HEK293 (cell line): Measurements from ENCODE around the gene MYRFL.

Experiments
- CTCF ChIA-PET: fragments of 350-600 bp; formaldehyde crosslinking; extraction: SDS; loops from one replicate; lab custom pipeline; 2021; ENCODE audit warnings: antibody characterized with exemption; lab: Yijun Ruan, JAX
- POLR2A ChIA-PET: fragments of 300-600 bp; formaldehyde crosslinking; extraction: SDS; loops from one replicate; lab custom pipeline; 2020; ENCODE audit warnings: antibody characterized with exemption, inconsistent platforms; lab: Yijun Ruan, JAX
- H3K27ac ChIP-seq: fragments of 200-500 bp; sonication (Bioruptor generic); 2 replicates; pipeline ENCODE4 v1.5.1; 2014; ENCODE audit warnings: low read depth, low read length, control low read depth, inconsistent platforms; ENCODE audit errors: extremely low read depth
- H3K36me3 ChIP-seq, 2 experiments: fragments of 200-500 bp in 1 of 2; sonication (Bioruptor generic) in 1 of 2; 1 replicate in 1 of 2; 2 replicates in 1 of 2; pipeline ENCODE4 v1.5.1; 2014 to 2017; ENCODE audit warnings: inconsistent platforms in 2 of 2, low read length in 2 of 2; ENCODE audit not compliant: control insufficient read depth in 2 of 2, insufficient read depth in 1 of 2
- H3K4me1 ChIP-seq: fragments of 200-500 bp; sonication (Bioruptor generic); 2 replicates; pipeline ENCODE4 v1.5.1; 2014; ENCODE audit warnings: mild to moderate bottlenecking, low read length, inconsistent platforms; ENCODE audit not compliant: control insufficient read depth, insufficient read depth
- H3K4me3 ChIP-seq: 2 replicates; pipeline ENCODE4 v1.5.1; 2011; ENCODE audit warnings: low read depth, mild to moderate bottlenecking, control low read depth, low read length, moderate library complexity
- H3K9me3 ChIP-seq: fragments of 200-500 bp; sonication (Bioruptor generic); 2 replicates; pipeline ENCODE4 v1.5.1; 2014; ENCODE audit warnings: low read depth, low read length, inconsistent platforms; ENCODE audit not compliant: control insufficient read depth, insufficient read depth
- MYNN ChIP-seq: fragments of 450-650 bp; formaldehyde crosslinking; IDR thresholded peaks from 2 replicates; pipeline ENCODE4 v1.5.1; 2016; ENCODE audit warnings: missing biosample characterization, missing genetic modification characterization, borderline replicate concordance
- SP3 ChIP-seq: fragments of 450-650 bp; formaldehyde crosslinking; IDR thresholded peaks from 2 replicates; pipeline ENCODE4 v1.5.1; 2016; ENCODE audit warnings: missing biosample characterization, missing genetic modification characterization
- WT1 ChIP-seq: fragments of 450-650 bp; formaldehyde crosslinking; IDR thresholded peaks from 2 replicates; pipeline ENCODE4 v1.5.1; 2016; ENCODE audit warnings: missing biosample characterization, missing genetic modification characterization
- YY2 ChIP-seq: fragments of 450-650 bp; formaldehyde crosslinking; IDR thresholded peaks from 2 replicates; pipeline ENCODE4 v1.5.1; 2016; ENCODE audit warnings: missing biosample characterization, missing genetic modification characterization
- ZBTB6 ChIP-seq: fragments of 450-650 bp; formaldehyde crosslinking; IDR thresholded peaks from 2 replicates; pipeline ENCODE4 v1.5.1; 2017; ENCODE audit warnings: missing biosample characterization, missing genetic modification characterization
- ZIC2 ChIP-seq: fragments of 450-650 bp; formaldehyde crosslinking; IDR thresholded peaks from 2 replicates; pipeline ENCODE4 v1.5.1; 2016; ENCODE audit warnings: missing biosample characterization, missing genetic modification characterization
- ZNF114 ChIP-seq: fragments of 450-650 bp; formaldehyde crosslinking; IDR thresholded peaks from 2 replicates; pipeline ENCODE4 v1.5.0; 2017; ENCODE audit warnings: missing biosample characterization, missing genetic modification characterization
- ZNF169 ChIP-seq: fragments of 450-650 bp; formaldehyde crosslinking; IDR thresholded peaks from 2 replicates; pipeline ENCODE4 v1.5.1; 2016; ENCODE audit warnings: missing biosample characterization, missing genetic modification characterization
- ZNF214 ChIP-seq: fragments of 450-650 bp; formaldehyde crosslinking; IDR thresholded peaks from 2 replicates; pipeline ENCODE4 v1.5.1; 2017; ENCODE audit warnings: missing biosample characterization, mild to moderate bottlenecking, missing genetic modification characterization, borderline replicate concordance
- ZNF223 ChIP-seq: fragments of 450-650 bp; formaldehyde crosslinking; IDR thresholded peaks from 2 replicates; pipeline ENCODE4 v1.5.1; 2016; ENCODE audit warnings: missing biosample characterization, missing genetic modification characterization
- ZNF239 ChIP-seq: fragments of 450-650 bp; formaldehyde crosslinking; IDR thresholded peaks from 2 replicates; pipeline ENCODE4 v1.5.1; 2016; ENCODE audit warnings: missing biosample characterization, missing genetic modification characterization
- ZNF394 ChIP-seq: fragments of 450-650 bp; formaldehyde crosslinking; IDR thresholded peaks from 2 replicates; pipeline ENCODE4 v1.5.1; 2016; ENCODE audit warnings: missing biosample characterization, missing genetic modification characterization, mild to moderate bottlenecking, moderate library complexity, borderline replicate concordance
- ZNF423 ChIP-seq: fragments of 450-650 bp; formaldehyde crosslinking; IDR thresholded peaks from 2 replicates; pipeline ENCODE4 v1.5.1; 2016; ENCODE audit warnings: missing biosample characterization, missing genetic modification characterization
- ZNF529 ChIP-seq: fragments of 450-650 bp; formaldehyde crosslinking; IDR thresholded peaks from 2 replicates; pipeline ENCODE4 v1.5.1; 2017; ENCODE audit warnings: missing genetic modification characterization, missing biosample characterization; ENCODE audit not compliant: insufficient replicate concordance
- ZNF549 ChIP-seq: fragments of 450-650 bp; IDR thresholded peaks from 2 replicates; pipeline ENCODE4 v1.5.1; 2018; ENCODE audit warnings: missing biosample characterization, missing genetic modification characterization, mild to moderate bottlenecking, inconsistent platforms, moderate library complexity
- ZNF600 ChIP-seq: fragments of 450-650 bp; formaldehyde crosslinking; IDR thresholded peaks from 2 replicates; pipeline ENCODE4 v1.5.1; 2016; ENCODE audit warnings: missing biosample characterization, missing genetic modification characterization
- ZNF610 ChIP-seq: fragments of 450-650 bp; formaldehyde crosslinking; IDR thresholded peaks from 2 replicates; pipeline ENCODE4 v1.5.1; 2016; ENCODE audit warnings: missing biosample characterization, missing genetic modification characterization, borderline replicate concordance
- ZNF692 ChIP-seq: fragments of 450-650 bp; formaldehyde crosslinking; IDR thresholded peaks from 2 replicates; pipeline ENCODE4 v1.5.1; 2016; ENCODE audit warnings: missing biosample characterization, missing genetic modification characterization
- ZNF747 ChIP-seq: fragments of 450-650 bp; formaldehyde crosslinking; IDR thresholded peaks from 2 replicates; pipeline ENCODE4 v1.5.1; 2016; ENCODE audit warnings: missing biosample characterization, missing genetic modification characterization
- TF ChIP-seq, protein P1 (sequence below): IDR thresholded peaks from 2 replicates; pipeline ENCODE4 v1.6.1; 2011; ENCODE audit warnings: mild to moderate bottlenecking, low read depth, low read length, borderline replicate concordance
- TF ChIP-seq, protein P2 (sequence below): fragments of 450-650 bp; formaldehyde crosslinking; IDR thresholded peaks from 2 replicates; pipeline ENCODE4 v1.5.1; 2016; ENCODE audit warnings: missing biosample characterization, missing genetic modification characterization, low read depth
- TF ChIP-seq, protein P3 (sequence below): fragments of 450-650 bp; formaldehyde crosslinking; IDR thresholded peaks from 2 replicates; pipeline ENCODE4 v1.5.1; 2016; ENCODE audit warnings: missing biosample characterization, missing genetic modification characterization

Gene MYRFL

DNA sequence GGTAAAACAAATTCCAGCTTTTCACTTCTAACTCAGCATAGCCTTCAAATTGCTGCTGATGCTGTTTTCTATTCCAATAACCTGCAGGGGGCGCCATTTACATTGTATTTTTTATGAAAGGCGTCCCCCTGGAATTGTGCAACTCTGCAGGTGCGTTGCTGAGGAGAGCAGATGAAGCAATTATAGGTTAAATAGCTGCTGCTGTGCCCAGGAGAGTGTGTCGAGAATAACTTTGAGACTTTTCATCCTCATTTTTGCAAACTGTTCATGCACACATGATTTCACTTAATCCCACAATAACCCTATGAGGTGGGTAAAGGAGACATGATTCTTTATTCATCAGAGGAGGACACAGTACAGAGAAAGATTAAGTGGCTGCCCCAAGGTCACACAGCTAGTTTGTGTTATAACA lies 75.7 kb downstream of the MYRFL start (continued):
- TF ChIP-seq ZNF692 (tag by site-specific recombination) (no peak), ZNF214 (no peak), ZNF610 (no peak), ZNF169 (no peak), ZNF239 (tag by site-specific recombination) (no peak), ZNF423 (tag by site-specific recombination) (no peak), ZNF223 (tag by site-specific recombination) (no peak), WT1 (tag by site-specific recombination) (no peak), SP3 (tag by site-specific recombination) (no peak), ZNF529 (tag by site-specific recombination) (no peak), ZNF747 (tag by site-specific recombination) (no peak), ZNF114 (no peak), ZNF394 (no peak), ZNF549 (tag by site-specific recombination) (no peak)
- TF ChIP-seq, protein P1, sequence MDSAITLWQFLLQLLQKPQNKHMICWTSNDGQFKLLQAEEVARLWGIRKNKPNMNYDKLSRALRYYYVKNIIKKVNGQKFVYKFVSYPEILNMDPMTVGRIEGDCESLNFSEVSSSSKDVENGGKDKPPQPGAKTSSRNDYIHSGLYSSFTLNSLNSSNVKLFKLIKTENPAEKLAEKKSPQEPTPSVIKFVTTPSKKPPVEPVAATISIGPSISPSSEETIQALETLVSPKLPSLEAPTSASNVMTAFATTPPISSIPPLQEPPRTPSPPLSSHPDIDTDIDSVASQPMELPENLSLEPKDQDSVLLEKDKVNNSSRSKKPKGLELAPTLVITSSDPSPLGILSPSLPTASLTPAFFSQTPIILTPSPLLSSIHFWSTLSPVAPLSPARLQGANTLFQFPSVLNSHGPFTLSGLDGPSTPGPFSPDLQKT: no peak
- TF ChIP-seq, protein P2, sequence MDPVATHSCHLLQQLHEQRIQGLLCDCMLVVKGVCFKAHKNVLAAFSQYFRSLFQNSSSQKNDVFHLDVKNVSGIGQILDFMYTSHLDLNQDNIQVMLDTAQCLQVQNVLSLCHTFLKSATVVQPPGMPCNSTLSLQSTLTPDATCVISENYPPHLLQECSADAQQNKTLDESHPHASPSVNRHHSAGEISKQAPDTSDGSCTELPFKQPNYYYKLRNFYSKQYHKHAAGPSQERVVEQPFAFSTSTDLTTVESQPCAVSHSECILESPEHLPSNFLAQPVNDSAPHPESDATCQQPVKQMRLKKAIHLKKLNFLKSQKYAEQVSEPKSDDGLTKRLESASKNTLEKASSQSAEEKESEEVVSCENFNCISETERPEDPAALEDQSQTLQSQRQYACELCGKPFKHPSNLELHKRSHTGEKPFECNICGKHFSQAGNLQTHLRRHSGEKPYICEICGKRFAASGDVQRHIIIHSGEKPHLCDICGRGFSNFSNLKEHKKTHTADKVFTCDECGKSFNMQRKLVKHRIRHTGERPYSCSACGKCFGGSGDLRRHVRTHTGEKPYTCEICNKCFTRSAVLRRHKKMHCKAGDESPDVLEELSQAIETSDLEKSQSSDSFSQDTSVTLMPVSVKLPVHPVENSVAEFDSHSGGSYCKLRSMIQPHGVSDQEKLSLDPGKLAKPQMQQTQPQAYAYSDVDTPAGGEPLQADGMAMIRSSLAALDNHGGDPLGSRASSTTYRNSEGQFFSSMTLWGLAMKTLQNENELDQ: no peak
- TF ChIP-seq, protein P3, sequence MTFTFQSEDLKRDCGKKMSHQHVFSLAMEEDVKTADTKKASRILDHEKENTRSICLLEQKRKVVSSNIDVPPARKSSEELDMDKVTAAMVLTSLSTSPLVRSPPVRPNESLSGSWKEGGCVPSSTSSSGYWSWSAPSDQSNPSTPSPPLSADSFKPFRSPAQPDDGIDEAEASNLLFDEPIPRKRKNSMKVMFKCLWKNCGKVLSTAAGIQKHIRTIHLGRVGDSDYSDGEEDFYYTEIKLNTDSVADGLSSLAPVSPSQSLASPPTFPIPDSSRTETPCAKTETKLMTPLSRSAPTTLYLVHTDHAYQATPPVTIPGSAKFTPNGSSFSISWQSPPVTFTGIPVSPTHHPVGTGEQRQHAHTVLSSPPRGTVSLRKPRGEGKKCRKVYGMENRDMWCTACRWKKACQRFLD: no peak

DNA sequence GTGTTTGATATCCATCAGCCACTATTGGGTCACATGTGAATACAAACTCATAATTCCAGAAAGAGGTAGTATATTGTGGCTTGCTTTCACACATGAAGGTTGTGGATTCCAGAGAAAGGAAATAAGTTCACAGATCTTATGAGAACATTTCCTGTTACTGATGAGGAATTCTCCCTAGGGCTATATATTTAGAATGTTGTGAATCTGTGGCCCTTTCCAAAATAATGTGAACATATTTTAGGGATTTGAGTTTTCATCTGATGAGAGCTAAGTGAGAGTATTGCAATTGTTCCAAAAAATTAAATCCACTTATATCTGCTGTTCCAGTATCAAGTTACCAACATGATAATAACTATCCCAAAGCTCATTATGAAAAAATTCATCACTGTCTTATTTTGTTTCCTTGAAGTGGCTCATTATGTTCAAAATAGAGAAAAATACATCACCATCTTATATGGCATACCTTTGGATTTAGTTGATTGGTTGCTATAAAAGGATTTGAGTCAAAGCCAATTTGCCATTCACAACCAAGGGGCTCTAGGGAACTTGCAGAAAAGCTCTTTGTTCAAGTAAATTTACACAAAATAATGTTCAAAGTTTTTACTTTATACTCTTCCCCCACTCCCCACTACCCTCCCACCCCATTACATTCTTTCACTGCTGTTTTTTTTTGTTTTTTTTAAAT lies 76.3 kb downstream of the MYRFL start:
- Histone ChIP-seq H3K27ac (no peak overlapping the region), H3K4me3 (no peak overlapping the region), H3K36me3 (no peaks in the 10 kb centered on the region), H3K9me3 (no peaks in the 10 kb centered on the region), H3K4me1 (no peaks in the 10 kb centered on the region)
- TF ChIP-seq ZNF600 (tag by site-specific recombination) (no peak), MYNN (no peak), ZBTB6 (no peak), YY2 (tag by site-specific recombination) (no peak), ZNF169 (no peak), ZIC2 (tag by site-specific recombination) (no peak)
- CTCF ChIA-PET: interaction anchor here (0.6 to 3.2 kb wide), 45 partner anchors 8 to 829 kb away, joined by 3 to 37 read pairs (median 4); no protein-coding TSS in a partner anchor
- POLR2A ChIA-PET: no interaction called here
